Muscle layer of duodenum (tissue), 2 donors: ENCODE results near the gene LDLRAD3.

ENCODE experiments used
- H3K27ac ChIP-seq: one replicate; pipeline ENCODE4 v1.7.0; 2013; ENCODE audit warnings: mild to moderate bottlenecking, low read length
- H3K27me3 ChIP-seq: one replicate; pipeline ENCODE4 v1.7.0; 2013; ENCODE audit warnings: low read depth, mild to moderate bottlenecking, control low read depth, low read length
- H3K36me3 ChIP-seq, 2 donors: one replicate each; pipeline ENCODE4 v1.7.0; 2013; ENCODE audit warnings: low read length in 2 of 2, control low read depth in 1 of 2, mild to moderate bottlenecking in 1 of 2; ENCODE audit not compliant: insufficient read depth in 2 of 2, control insufficient read depth in 1 of 2
- H3K4me1 ChIP-seq, 2 donors: one replicate each; pipeline ENCODE4 v1.7.0; 2013; ENCODE audit warnings: low read length in 2 of 2, mild to moderate bottlenecking in 2 of 2, control low read depth in 1 of 2, moderate library complexity in 1 of 2; ENCODE audit not compliant: insufficient read depth in 2 of 2, control insufficient read depth in 1 of 2
- H3K4me3 ChIP-seq, 2 donors: one replicate each; pipeline ENCODE4 v1.7.0; 2013; ENCODE audit warnings: low read length in 2 of 2, low read depth in 1 of 2, mild to moderate bottlenecking in 1 of 2
- H3K9me3 ChIP-seq, 2 donors: one replicate each; pipeline ENCODE4 v1.7.0; 2013; ENCODE audit warnings: low read length in 2 of 2, control low read depth in 1 of 2, mild to moderate bottlenecking in 1 of 2; ENCODE audit not compliant: control insufficient read depth in 1 of 2
- donor health status: healthy.

LDLRAD3 gene

DNA sequence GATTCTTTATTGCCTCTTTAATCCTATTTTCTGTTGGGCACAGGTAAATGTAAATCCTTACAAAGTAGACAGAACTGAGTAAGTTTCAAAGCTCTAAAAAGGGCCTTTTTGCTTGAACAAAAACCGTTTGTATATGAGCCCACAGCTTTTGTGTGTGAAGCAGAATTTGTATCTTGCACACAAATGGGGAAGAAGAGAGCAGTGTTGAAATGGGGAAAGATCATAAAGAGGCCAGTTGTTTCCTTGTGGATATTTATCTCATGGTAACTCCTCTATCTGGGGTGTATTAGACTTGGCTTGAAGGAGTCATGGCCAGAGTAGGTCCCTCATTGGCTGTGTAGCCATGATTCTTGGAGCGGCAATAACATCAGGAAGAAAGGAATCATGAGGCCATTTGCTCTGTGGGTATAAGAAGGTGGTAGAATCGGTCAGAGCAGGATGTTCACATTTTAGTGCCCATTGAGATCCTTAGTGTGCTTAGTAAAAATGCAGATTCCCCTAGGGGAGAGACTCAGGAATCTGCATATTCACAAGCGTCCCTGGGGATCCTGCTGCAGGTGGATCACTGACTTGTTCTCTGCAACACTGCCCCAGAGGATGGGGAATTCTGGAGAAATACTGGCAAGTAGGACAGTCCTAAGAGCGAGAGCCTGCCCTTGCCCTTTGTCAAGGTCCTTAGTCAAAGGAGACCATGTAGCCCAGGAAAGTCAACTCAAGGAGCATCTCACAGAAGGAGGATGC is 126.5 kb downstream of the LDLRAD3 start:
- no peak overlapping the region for H3K27ac ChIP-seq
- peaks cover 0 to 12% of the 10 kb centered on the region in 2 donors for H3K4me1 ChIP-seq
- H3K9me3 ChIP-seq, result peaks cover 0 to 7% of the 10 kb centered on the region in 2 donors

DNA sequence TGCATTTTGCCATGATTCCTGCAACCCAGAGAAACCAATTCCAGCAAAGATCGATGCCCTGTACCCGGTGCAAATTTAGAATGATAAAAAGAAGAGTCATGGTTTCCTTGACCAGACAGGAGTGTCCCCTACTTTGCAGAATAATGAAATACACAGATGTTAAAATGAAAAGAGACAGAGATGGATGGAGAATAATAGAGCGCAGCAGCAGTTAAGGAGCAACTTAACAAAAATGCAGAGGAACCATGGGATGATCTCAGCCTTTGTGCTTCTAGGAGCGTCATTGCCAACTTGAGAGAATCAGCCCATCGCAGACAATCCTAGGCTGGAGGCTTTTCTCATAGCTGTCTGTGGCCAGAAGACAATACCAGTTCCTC is 127.1 kb downstream of the LDLRAD3 start:
- Histone ChIP-seq H3K4me1 (peaks cover 0 to 12% of the 10 kb centered on the region in 2 donors), H3K4me3 (no peak overlapping the region), H3K36me3 (peaks cover 0 to 4% of the 10 kb centered on the region in 2 donors), H3K9me3 (peaks cover 0 to 7% of the 10 kb centered on the region in 2 donors), H3K27ac (no peak overlapping the region), H3K27me3 (no peaks in the 10 kb centered on the region)

More for the DNA sequence above, 126.5 kb downstream of the LDLRAD3 start:
- Histone ChIP-seq H3K36me3 (peaks cover 0 to 4% of the 10 kb centered on the region in 2 donors), H3K4me3 (no peak overlapping the region), H3K27me3 (no peaks in the 10 kb centered on the region)

DNA sequence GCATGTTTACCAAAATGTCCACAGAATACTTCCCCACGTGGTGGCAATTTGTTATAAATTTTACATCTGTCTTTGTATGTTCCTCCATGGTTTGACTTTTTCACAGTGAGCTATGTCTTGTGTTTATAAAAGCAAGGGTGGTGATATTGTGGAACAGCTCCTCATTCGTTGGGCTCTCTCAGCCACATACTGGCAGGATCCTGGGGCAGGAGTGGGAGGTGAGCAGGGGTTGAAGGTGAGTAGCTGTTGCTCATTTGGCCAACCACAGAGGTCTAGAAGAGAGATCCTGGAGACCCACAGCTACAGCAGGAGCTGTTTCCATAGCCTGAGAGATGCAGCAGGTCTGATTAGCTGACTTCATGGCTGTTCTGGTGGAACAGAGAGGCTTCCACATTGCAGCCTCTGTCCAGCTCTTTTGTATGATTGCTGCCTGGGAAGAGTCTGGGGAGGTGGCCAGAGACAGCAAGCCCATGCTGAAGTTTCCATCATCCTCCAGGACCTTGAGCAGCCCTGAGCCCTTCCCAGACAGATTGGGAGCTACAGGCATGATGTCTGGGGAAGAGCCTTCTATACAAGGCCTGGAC is 128.1 kb downstream of the LDLRAD3 start:
- H3K9me3 ChIP-seq, result peaks cover 0 to 2% of the 10 kb centered on the region in 2 donors
- no peaks in the 10 kb centered on the region for H3K27me3 ChIP-seq
- H3K27ac ChIP-seq, result no peak overlapping the region
- no peaks in the 10 kb centered on the region for H3K36me3 ChIP-seq
- H3K4me3 ChIP-seq, result no peak overlapping the region
- peaks cover 0 to 12% of the 10 kb centered on the region in 2 donors for H3K4me1 ChIP-seq

DNA sequence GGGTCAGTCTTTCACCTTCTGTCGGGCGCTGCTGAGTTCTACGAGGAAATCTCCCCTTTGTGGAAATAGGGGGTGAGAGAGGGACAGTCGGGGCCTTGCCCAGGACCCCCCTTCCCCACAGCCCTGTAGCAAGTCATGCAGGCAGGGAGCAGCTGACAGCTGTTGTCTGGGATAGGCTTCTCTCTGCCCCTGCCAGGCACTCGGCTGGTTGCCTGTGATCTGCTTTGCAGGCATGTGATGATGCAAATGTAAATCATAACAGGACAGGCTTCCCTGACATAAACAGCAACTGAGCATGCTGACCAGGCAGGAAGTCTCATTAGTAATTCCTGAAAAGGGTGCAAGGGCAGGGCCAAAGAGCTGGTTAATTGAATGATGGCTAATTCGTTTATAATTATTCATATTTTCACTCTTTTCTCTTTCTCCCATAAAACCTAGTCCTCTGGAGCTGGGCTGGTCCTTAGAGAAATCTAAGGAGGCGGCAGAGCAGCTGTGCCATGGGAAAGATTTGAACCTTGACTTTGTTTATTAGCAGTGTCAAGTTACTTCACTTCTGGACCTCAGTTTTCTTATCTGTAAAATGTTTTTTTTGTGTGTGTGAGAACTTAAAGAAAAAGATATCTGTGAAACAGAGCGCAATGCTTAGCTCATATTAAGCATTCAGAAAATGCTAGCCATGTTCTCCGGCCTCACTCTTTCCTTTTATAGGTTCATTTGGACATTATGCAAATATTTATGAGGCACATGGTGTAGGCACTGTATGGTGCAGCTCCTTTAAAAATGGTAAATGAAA is 129.7 kb downstream of the LDLRAD3 start:
- no peak overlapping the region for H3K27ac ChIP-seq
- H3K36me3 ChIP-seq, result no peaks in the 10 kb centered on the region
- H3K4me3 ChIP-seq, result no peak overlapping the region
- H3K9me3 ChIP-seq, result no peaks in the 10 kb centered on the region
- H3K27me3 ChIP-seq, result no peaks in the 10 kb centered on the region
- H3K4me1 ChIP-seq, result peaks cover 0 to 12% of the 10 kb centered on the region in 2 donors

DNA sequence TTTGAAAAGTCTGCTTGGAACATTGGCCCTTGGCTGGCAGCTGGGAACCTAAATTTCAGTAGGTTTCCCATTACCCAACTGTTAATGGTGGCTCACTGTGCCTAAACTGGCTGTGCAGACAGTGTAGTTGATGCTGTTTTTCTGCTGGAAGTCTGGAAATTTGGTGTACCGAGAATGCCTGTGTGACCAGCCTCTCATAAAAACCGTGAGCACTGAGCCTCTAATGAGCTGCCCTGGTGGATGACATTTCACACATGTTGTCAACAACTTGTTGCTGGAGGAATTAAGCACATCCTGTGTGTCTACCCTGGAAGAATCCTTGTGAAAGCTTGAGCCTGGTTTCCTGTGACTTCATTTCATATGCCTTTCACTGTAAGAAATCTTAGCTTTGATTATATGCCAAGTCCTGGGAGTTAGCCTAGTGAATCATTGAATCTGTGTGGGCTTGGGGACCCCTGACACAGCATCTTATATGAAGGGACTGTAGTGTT is 131.1 kb downstream of the LDLRAD3 start:
- no peaks in the 10 kb centered on the region for H3K36me3 ChIP-seq
- no peak overlapping the region for H3K27ac ChIP-seq
- H3K4me3 ChIP-seq, result no peak overlapping the region
- peaks cover 0 to 12% of the 10 kb centered on the region in 2 donors for H3K4me1 ChIP-seq
- H3K27me3 ChIP-seq, result no peaks in the 10 kb centered on the region
- no peaks in the 10 kb centered on the region for H3K9me3 ChIP-seq

DNA sequence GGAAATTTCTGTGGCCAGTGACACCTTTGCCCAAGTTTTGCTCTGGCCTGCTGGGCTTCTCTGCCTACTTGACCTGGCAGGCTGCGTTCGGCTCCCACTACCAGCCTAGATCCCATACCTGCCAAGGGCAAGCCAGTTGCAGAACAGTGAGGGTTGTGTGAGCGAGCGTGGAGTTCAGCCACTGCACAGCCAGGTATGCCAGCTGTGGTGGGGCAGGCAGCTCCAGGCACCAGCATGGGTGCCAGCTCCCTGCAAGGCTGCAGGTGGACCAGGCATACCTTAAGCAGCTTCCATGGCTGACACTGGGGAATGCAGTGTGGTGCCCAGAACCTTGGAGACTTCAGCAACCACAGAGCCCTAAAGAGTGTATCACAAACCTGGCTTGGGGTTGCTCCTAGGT is 133.5 kb downstream of the LDLRAD3 start:
- H3K9me3 ChIP-seq, result no peaks in the 10 kb centered on the region
- H3K27ac ChIP-seq, result no peak overlapping the region
- no peaks in the 10 kb centered on the region for H3K27me3 ChIP-seq
- no peak overlapping the region for H3K4me3 ChIP-seq
- H3K4me1 ChIP-seq, result peaks cover 0 to 12% of the 10 kb centered on the region in 2 donors
- H3K36me3 ChIP-seq, result no peaks in the 10 kb centered on the region

DNA sequence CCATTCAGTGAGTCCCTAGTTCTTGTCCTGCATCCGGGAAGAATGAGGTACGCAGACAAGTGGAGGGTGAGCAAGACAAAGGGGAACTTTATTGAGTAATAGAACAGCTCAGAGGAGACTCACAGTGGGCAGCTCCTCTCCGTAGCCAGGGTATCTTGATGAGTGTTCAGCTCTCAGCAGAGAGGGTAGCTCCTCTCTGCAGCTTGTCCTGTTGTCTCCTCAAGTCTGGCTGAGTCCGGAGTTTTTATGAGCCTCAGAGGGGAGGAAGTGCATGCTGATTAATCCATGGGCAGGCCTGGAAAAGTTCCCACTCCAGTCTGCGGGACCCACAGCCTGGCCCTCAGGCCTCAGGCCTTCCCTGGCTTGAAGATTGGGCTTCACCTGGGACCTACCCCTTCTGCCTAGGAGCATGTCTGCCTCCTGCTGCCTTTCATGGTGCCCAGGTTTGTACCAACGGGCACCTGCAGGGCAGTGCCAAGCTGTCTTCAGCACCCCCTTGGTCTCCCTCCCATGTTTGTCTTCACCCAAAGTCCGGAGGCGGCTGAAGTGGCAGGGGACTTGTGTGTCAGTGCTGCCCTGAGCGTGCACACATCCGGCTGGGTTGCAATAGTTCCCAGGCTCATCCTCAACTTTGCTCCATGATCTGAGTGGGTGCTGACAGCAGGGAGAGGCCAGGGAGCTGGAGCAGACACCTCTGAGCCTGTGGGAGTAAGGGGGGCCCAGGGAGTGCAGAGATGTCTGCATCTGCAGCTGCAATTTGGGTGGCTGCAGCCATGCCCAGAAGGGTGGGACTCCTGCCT is 134.2 kb downstream of the LDLRAD3 start:
- Histone ChIP-seq H3K4me3 (no peak overlapping the region), H3K27me3 (no peaks in the 10 kb centered on the region), H3K36me3 (no peaks in the 10 kb centered on the region), H3K9me3 (no peaks in the 10 kb centered on the region), H3K27ac (no peak overlapping the region), H3K4me1 (peaks cover 0 to 12% of the 10 kb centered on the region in 2 donors)

DNA sequence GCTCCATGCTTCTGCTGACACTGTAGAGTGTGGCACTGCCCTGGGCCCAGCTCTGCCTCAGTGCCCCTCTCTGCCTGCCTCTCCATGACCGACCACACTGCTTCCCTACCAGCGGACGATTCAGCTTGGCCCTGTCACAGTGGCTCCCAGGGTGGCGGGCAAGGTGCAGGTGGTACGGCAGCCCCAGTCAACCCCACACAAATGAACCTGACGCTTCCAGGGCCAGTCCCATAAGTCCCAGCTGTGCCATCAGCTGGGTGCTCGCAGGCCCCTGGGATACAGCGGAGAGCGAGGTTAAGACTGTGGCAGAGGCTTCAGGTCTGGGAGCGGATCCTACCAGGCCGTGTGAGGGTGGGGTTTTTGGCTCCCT is 134.8 kb downstream of the LDLRAD3 start:
- Histone ChIP-seq H3K27me3 (no peaks in the 10 kb centered on the region), H3K27ac (no peak overlapping the region), H3K4me3 (no peak overlapping the region), H3K9me3 (no peaks in the 10 kb centered on the region), H3K36me3 (no peaks in the 10 kb centered on the region), H3K4me1 (peaks cover 0 to 7% of the 10 kb centered on the region in 2 donors)

DNA sequence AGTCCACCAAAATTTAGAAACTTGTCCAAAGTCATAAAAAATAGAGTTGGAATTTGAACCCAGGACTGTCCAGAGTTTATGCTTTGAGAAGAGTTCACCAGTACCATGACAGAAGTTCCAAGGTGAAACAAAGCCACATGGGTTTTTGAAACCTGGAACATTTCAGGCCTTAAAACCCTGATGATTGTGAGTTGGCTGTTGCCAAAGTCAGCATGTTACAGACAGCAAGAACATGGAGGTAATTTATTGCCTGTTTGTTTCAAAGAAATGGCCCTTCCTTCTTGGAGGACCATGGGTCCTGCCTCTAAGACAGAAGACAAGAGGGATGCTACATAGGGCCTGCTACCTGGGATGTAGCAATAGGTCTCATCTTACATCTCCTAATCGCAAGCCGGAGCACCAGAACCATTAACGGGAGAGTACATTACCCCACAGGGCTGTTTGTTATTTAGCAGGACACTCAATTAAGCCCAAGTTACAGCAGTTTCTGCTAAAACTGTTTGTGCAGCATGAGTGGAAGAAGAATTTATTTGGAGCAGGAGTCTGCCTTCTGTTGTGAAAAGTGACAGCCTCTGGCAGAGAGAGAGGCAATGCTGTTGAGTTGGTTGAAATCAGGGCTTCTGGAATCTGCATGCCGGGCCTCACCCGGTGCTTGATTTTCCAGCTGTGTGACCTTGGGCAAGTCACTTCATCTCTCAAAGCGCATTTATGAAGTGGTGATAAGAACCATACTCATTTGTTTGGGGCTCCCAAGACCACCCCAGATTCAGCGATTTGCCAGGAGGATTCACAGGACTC is 136.2 kb downstream of the LDLRAD3 start:
- Histone ChIP-seq H3K9me3 (no peaks in the 10 kb centered on the region), H3K27ac (no peak overlapping the region), H3K4me1 (no peaks in the 10 kb centered on the region), H3K4me3 (no peak overlapping the region), H3K27me3 (no peaks in the 10 kb centered on the region), H3K36me3 (no peaks in the 10 kb centered on the region)

DNA sequence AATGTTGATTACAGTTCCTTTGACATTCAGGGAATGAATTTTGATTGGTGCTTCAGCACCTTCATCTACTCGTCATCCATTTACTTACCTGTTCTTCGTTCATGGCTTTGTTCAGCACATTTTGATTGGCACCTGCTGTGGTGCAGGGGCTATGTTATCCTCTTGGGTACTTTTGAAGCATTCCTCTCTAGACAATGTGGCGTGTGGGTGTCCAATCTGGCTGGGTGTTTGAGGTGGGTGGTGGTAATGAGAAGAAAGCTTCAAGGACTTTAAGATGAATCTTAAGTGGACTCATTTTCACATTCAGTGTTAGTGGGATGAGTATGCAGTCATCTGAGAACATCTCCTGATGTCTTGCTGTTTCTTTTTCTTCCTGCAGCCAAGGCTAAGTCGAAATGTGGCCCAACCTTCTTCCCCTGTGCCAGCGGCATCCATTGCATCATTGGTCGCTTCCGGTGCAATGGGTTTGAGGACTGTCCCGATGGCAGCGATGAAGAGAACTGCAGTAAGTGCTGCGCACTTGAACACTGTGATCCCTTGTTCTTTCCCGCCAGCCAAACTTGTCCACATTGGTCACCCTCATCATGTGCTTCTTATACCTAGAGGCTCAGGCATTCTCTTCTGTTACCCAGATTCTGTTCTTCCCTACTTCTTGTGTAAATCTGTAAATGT is 137.5 kb downstream of the LDLRAD3 start:
- Histone ChIP-seq H3K4me3 (no peak overlapping the region), H3K36me3 (no peaks in the 10 kb centered on the region), H3K27ac (no peak overlapping the region), H3K4me1 (no peaks in the 10 kb centered on the region), H3K27me3 (no peaks in the 10 kb centered on the region), H3K9me3 (no peaks in the 10 kb centered on the region)
